Measurements from ENCODE around the gene C17orf58.
A peak's percentile ranks its signal among the peaks of the same experiment; 100 is the strongest.
"Not testable (repeated sequence)": the region's sequence is repeated elsewhere in the genome, so short reads cannot be mapped to it uniquely, and the experiment has no call there.

The C17orf58 gene

GRCh38 chr17:67994817-67995569 lies 1.3 kb downstream of the C17orf58 start:
- Histone ChIP-seq H3K4me1 (ENCODE audit: insufficient read depth, low read length) (peaks cover 13% of the 10 kb centered on the region), H3K4me3 (ENCODE audit: low read length) (peak overlapping the region; percentile 62), H3K36me3 (ENCODE audit: insufficient read depth, low read length) (no peaks in the 10 kb centered on the region), H2AFZ (ENCODE audit: low read depth, low read length) (peak overlapping the region; percentile 83), H3K27me3 (ENCODE audit: insufficient read depth, low read length) (no peaks in the 10 kb centered on the region), H3K9me3 (ENCODE audit: low read length) (no peaks in the 10 kb centered on the region)

DNA sequence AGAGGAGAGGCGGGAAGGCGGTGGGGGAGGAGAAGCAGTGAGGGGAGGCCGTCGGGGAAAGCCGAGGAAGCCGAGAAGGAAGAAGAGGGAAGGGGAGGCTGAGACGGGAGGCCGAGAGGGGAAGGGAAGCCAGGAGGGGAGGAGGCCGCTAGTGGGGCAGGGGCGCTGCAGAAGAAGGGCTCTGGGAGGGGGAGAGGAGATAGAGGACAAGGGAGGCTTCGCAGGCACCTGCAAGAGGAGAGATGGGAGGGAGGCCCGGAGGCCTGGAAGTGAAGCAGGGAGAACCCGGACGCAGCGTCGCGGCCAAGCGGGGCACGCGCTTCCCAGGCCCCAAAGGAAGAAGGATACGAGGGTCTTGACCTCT lies 2.3 kb downstream of the C17orf58 start:
- no peaks in the 10 kb centered on the region for H3K36me3 ChIP-seq (ENCODE audit: insufficient read depth, low read length)
- peak overlapping the region; percentile 21 for H2AFZ ChIP-seq (ENCODE audit: low read depth, low read length)
- H3K4me1 ChIP-seq (ENCODE audit: insufficient read depth, low read length), result peaks cover 13% of the 10 kb centered on the region
- H3K4me3 ChIP-seq (ENCODE audit: low read length), result peak overlapping the region; percentile 62
- no peaks in the 10 kb centered on the region for H3K27me3 ChIP-seq (ENCODE audit: insufficient read depth, low read length)
- no peaks in the 10 kb centered on the region for H3K9me3 ChIP-seq (ENCODE audit: low read length)

DNA sequence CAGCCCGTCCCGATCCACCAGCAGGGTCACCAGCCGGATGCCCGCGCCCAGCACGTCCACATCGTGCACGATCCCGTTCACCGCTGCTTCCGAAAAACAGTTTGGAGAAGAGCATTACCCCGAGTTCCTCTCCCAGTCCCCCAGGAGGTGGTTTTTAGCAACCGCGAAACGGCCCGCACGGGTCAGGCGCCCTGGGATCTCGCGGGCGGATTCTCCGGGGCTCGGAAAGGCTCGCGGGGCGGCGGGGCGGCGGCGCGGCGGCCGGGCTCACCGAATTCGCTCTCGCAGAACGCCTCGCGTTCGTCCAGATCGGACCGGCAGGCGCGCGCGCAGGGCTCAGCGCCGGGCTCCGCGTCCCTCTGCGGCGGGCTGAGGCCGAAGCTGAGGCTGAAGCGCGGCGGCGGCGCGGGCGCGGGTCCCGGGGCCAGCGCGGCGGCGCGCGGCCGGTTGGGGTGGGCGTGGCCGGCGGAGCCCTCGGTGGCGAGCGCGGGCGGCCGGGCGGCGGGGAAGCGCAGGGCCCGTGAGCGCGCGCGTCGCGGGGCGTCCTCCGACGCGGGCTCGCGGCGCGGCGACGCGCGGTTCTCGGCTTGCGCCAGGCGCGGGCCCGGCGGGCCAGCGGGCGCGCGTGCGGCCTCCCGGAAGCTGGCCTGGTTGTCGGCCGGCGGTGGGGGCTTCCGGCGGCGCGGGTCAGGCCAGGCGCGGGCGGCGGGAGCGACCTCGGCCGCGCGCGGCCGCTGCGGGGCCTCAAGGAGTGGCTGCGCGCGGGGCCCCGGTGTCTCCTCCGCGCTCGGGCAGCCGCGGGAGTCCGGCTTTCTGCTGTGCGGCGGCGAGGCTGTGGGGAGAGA lies 2.9 kb downstream of the C17orf58 start:
- peak overlapping the region; percentile 78 for H3K4me3 ChIP-seq (ENCODE audit: low read length)
- H3K4me1 ChIP-seq (ENCODE audit: insufficient read depth, low read length), result peaks cover 13% of the 10 kb centered on the region
- no peaks in the 10 kb centered on the region for H3K36me3 ChIP-seq (ENCODE audit: insufficient read depth, low read length)
- no peaks in the 10 kb centered on the region for H3K27me3 ChIP-seq (ENCODE audit: insufficient read depth, low read length)
- H3K9me3 ChIP-seq (ENCODE audit: low read length), result no peaks in the 10 kb centered on the region
- H2AFZ ChIP-seq (ENCODE audit: low read depth, low read length), result peak overlapping the region; percentile 77

DNA sequence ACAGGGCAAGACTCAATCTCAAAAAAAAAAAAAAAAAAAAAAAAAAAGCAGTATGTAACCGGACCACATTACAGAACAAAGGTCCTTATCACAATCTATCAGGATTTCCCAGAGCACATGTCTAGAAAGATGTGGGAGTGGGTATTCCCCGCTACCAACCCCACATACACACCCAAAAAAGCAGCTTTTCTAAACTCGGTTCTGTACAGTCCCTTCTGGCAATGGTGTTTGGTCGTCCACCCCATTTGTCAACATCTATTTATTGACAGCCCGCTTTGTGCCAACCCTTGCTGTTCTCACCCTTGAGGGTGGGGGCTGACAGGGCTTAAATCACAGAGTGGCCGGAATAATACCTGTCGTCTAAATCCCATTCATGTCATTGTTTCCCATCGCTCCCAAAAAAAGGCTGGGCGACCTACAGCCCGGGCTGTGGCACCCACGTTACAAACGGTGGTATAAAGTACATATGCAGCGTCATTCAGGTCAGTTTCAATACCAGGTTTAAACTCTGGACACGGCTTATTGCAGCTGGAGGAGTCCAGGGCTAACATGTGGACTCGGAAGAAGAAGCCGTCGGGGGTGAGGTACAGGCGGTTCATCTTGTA lies 3.6 kb downstream of the C17orf58 start:
- Histone ChIP-seq H3K27me3 (ENCODE audit: insufficient read depth, low read length) (no peaks in the 10 kb centered on the region), H3K36me3 (ENCODE audit: insufficient read depth, low read length) (no peaks in the 10 kb centered on the region)

GRCh38 chr17:67990909-67991308 lies 5.4 kb downstream of the C17orf58 start:
- no peaks in the 10 kb centered on the region for H3K36me3 ChIP-seq (ENCODE audit: insufficient read depth, low read length)
- H3K27me3 ChIP-seq (ENCODE audit: insufficient read depth, low read length), result no peaks in the 10 kb centered on the region
- H3K4me1 ChIP-seq (ENCODE audit: insufficient read depth, low read length), result peaks cover 13% of the 10 kb centered on the region
- no peak overlapping the region for H3K4me3 ChIP-seq (ENCODE audit: low read length)
- no peak overlapping the region for H2AFZ ChIP-seq (ENCODE audit: low read depth, low read length)
- H3K9me3 ChIP-seq (ENCODE audit: low read length), result no peaks in the 10 kb centered on the region

More for the DNA sequence above, 3.6 kb downstream of the C17orf58 start:
- Histone ChIP-seq H3K4me1 (ENCODE audit: insufficient read depth, low read length) (peaks cover 13% of the 10 kb centered on the region), H3K9me3 (ENCODE audit: low read length) (no peaks in the 10 kb centered on the region), H2AFZ (ENCODE audit: low read depth, low read length) (peak overlapping the region; percentile 77), H3K4me3 (ENCODE audit: low read length) (peak overlapping the region; percentile 78)

- H3K4me3 ChIP-seq (ENCODE audit: low read length), result no peak overlapping the region
- H3K4me1 ChIP-seq (ENCODE audit: insufficient read depth, low read length), result no peaks in the 10 kb centered on the region
- H3K36me3 ChIP-seq (ENCODE audit: insufficient read depth, low read length), result peaks cover 19% of the 10 kb centered on the region
- H2AFZ ChIP-seq (ENCODE audit: low read depth, low read length), result no peak overlapping the region
- H3K27me3 ChIP-seq (ENCODE audit: insufficient read depth, low read length), result no peaks in the 10 kb centered on the region
- no peaks in the 10 kb centered on the region for H3K9me3 ChIP-seq (ENCODE audit: low read length)
These were observed 12.9 kb downstream of the C17orf58 start for GRCh38 chr17:67983383-67983688.

DNA sequence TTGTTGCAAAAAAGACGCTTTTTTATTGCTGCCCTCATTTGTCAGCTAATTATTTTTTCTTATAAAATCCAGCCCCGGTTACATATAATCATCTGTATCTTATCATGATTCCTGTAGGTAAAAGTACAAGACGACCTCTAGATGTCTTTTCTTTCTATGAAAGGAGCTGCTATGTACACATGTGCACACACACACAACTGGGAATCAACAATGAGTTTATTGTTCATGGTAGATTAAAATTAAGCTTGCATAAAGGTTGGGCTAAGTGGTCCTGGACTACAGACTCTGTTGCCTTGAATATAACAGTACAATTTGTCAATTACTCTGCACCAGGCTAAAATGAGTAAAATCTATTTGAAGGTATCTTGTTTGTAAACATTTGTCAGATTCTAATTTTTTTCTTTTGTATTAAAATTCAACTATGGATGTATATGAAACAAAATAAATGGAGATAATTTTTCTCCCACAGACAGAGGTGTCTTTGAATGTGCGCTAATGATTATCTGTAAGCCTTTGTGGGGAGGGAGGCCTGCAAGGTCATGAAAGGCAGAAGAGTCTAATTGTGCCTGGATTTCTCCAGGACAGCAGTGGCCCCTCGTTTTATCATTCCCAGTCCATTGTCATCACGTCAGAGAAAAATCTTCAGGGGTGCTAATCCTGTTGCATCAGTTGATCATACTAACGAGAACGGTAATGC lies 13.4 kb downstream of the C17orf58 start:
- peaks cover 19% of the 10 kb centered on the region for H3K36me3 ChIP-seq (ENCODE audit: insufficient read depth, low read length)

GRCh38 chr17:67982034-67982640 lies 14.1 kb downstream of the C17orf58 start:
- Histone ChIP-seq H3K4me3 (ENCODE audit: low read length) (no peak overlapping the region), H3K9me3 (ENCODE audit: low read length) (no peaks in the 10 kb centered on the region), H2AFZ (ENCODE audit: low read depth, low read length) (no peak overlapping the region), H3K36me3 (ENCODE audit: insufficient read depth, low read length) (peaks cover 20% of the 10 kb centered on the region), H3K4me1 (ENCODE audit: insufficient read depth, low read length) (no peaks in the 10 kb centered on the region), H3K27me3 (ENCODE audit: insufficient read depth, low read length) (no peaks in the 10 kb centered on the region)

More for the DNA sequence above, 13.4 kb downstream of the C17orf58 start:
- Histone ChIP-seq H3K4me1 (ENCODE audit: insufficient read depth, low read length) (no peaks in the 10 kb centered on the region), H2AFZ (ENCODE audit: low read depth, low read length) (no peak overlapping the region), H3K27me3 (ENCODE audit: insufficient read depth, low read length) (no peaks in the 10 kb centered on the region), H3K4me3 (ENCODE audit: low read length) (no peak overlapping the region), H3K9me3 (ENCODE audit: low read length) (no peaks in the 10 kb centered on the region)

DNA sequence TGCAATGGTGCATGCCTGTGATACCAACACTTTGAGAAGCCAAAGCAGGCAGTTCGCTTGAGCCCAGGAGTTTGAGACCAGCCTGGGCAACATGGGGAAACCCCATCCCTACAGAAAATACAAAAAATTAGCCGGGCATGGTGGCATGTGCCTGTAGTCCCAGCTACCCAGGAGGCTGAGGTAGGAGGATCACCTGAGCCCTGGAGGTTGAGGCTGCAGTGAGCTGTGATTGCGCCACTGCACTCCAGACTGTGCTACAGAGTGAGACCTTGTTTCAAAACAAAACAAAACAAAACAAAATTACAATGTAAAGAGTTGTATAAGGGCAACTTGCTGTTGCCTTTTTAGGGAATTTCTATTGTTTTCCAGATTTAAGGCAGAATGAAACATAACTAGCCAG lies 15.4 kb downstream of the C17orf58 start:
- not testable (repeated sequence) for H3K27me3 ChIP-seq (ENCODE audit: insufficient read depth, low read length); H3K9me3 ChIP-seq (ENCODE audit: low read length); H3K4me3 ChIP-seq (ENCODE audit: low read length); H2AFZ ChIP-seq (ENCODE audit: low read depth, low read length); H3K4me1 ChIP-seq (ENCODE audit: insufficient read depth, low read length)
- peaks cover 29% of the 10 kb centered on the region for H3K36me3 ChIP-seq (ENCODE audit: insufficient read depth, low read length)

- H2AFZ ChIP-seq (ENCODE audit: low read depth, low read length), result no peak overlapping the region
- H3K4me1 ChIP-seq (ENCODE audit: insufficient read depth, low read length), result no peaks in the 10 kb centered on the region
- H3K4me3 ChIP-seq (ENCODE audit: low read length), result no peak overlapping the region
- no peaks in the 10 kb centered on the region for H3K27me3 ChIP-seq (ENCODE audit: insufficient read depth, low read length)
- no peaks in the 10 kb centered on the region for H3K9me3 ChIP-seq (ENCODE audit: low read length)
- H3K36me3 ChIP-seq (ENCODE audit: insufficient read depth, low read length), result peaks cover 33% of the 10 kb centered on the region
These were observed 15.8 kb downstream of the C17orf58 start for GRCh38 chr17:67980456-67980855.

- not testable (repeated sequence) for H3K27me3 ChIP-seq (ENCODE audit: insufficient read depth, low read length); H3K4me1 ChIP-seq (ENCODE audit: insufficient read depth, low read length); H2AFZ ChIP-seq (ENCODE audit: low read depth, low read length); H3K4me3 ChIP-seq (ENCODE audit: low read length); H3K9me3 ChIP-seq (ENCODE audit: low read length)
- peaks cover 58% of the 10 kb centered on the region for H3K36me3 ChIP-seq (ENCODE audit: insufficient read depth, low read length)
These were observed 20.0 kb downstream of the C17orf58 start for GRCh38 chr17:67976306-67976705.

DNA sequence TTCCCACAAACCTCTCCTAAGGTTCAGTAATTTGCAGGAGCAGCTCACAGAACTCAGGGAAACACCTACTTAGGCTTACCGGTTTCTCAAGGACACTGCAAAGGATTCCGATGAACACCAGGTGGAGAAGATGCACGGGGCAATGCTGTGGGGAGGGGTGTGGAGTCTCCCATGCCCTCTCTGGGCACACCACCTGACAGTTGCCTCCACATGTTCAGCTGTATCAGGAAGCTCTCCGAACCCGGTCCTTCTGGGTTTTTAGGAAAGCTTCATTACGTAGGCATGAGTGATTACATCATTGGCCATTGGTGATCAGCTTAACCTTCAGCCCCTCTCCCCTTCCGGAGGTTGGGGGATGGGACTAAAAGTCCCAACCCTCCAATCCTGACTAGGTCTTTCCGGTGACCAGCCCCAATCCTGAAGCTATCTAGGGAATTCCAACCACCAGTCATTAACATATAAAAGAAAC lies 21.6 kb downstream of the C17orf58 start:
- H2AFZ ChIP-seq (ENCODE audit: low read depth, low read length), result no peak overlapping the region
- peaks cover 3% of the 10 kb centered on the region for H3K4me1 ChIP-seq (ENCODE audit: insufficient read depth, low read length)
- no peak overlapping the region for H3K4me3 ChIP-seq (ENCODE audit: low read length)
- no peaks in the 10 kb centered on the region for H3K27me3 ChIP-seq (ENCODE audit: insufficient read depth, low read length)
- H3K36me3 ChIP-seq (ENCODE audit: insufficient read depth, low read length), result peaks cover 62% of the 10 kb centered on the region
- H3K9me3 ChIP-seq (ENCODE audit: low read length), result no peaks in the 10 kb centered on the region

Data from neuron (in vitro differentiated cells).